Neutrophil (primary cell): ENCODE results near the gene ZNF837.

Source experiments
- H3K27ac ChIP-seq: fragments of 200-600 bp; sonication (generic); 2 replicates; pipeline ENCODE4 v1.5.1; 2016; ENCODE audit warnings: mild to moderate bottlenecking, moderate library complexity
- H3K27me3 ChIP-seq: fragments of 200-600 bp; sonication (generic); 2 replicates; pipeline ENCODE4 v1.6.0; 2016; ENCODE audit warnings: mild to moderate bottlenecking
- H3K36me3 ChIP-seq: fragments of 200-600 bp; sonication (generic); 2 replicates; pipeline ENCODE4 v1.5.1; 2017
- H3K4me1 ChIP-seq, 2 experiments: fragments of 200-600 bp in 1 of 2; sonication (generic) in 1 of 2; 1 replicate in 1 of 2; 2 replicates in 1 of 2; pipeline versions ENCODE4 v1.5.1 to v1.6.1; 2013 to 2016; ENCODE audit warnings: low read depth in 1 of 2, low read length in 1 of 2, mild to moderate bottlenecking in 1 of 2, moderate library complexity in 1 of 2; ENCODE audit not compliant: control insufficient read depth in 1 of 2, insufficient read depth in 1 of 2
- H3K4me3 ChIP-seq, 2 experiments: fragments of 200-600 bp in 1 of 2; sonication (generic) in 1 of 2; 1 replicate in 1 of 2; 2 replicates in 1 of 2; pipeline ENCODE4 v1.5.1; 2013 to 2016; ENCODE audit warnings: low read depth in 1 of 2, low read length in 1 of 2, mild to moderate bottlenecking in 1 of 2, moderate library complexity in 1 of 2
- H3K9me3 ChIP-seq: fragments of 200-600 bp; sonication (generic); 2 replicates; pipeline ENCODE4 v1.5.1; 2016
- CTCF ChIP-seq: fragments of 200-600 bp; sonication (generic); IDR thresholded peaks from 2 replicates; pipeline ENCODE4 v1.5.1; 2016; ENCODE audit warnings: antibody characterized with exemption

ZNF837 gene

GRCh38 chr19:58326914-58327726 lies 53.7 kb downstream of the ZNF837 start, which contains the start of gene ZSCAN22:
ZSCAN22 (plus strand) TSS chr19:58326994; CDS start chr19:58334803, 7,809 bp downstream.
- Histone ChIP-seq H3K27ac (peak within 1 kb of the TSS; percentile 75), H3K36me3 (no peaks in the 10 kb centered on the region), H3K4me1 (peaks cover 17 to 21% of the 10 kb centered on the region in 2 experiments), H3K4me3 (peak within 1 kb of the TSS; percentile 78 to 94), H3K9me3 (no peaks in the 10 kb centered on the region), H3K27me3 (no peaks in the 10 kb centered on the region)
- no peak for TF ChIP-seq CTCF

DNA sequence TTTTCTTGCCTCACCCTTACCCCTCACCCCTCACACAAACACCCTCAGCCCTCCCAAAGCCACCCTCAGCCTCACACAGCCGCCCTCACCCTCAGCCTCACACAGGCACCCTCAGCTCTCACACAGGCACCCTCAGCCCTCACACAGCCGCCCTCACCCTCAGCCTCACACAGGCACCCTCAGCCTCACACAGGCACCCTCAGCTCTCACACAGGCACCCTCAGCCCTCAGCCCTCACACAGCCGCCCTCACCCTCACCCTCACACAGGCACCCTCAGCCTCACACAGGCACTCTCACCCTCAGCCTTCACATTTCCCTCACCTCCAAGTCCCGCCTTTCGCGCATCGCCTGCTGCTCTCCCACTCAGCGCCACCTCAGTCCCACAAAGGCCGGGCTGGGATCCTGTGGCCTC lies 54.3 kb downstream of the ZNF837 start:
- H3K4me3 ChIP-seq: peak overlapping the region; percentile 78 to 94
- no peak for TF ChIP-seq CTCF
- peaks cover 17 to 21% of the 10 kb centered on the region in 2 experiments for H3K4me1 ChIP-seq
- no peaks in the 10 kb centered on the region for H3K27me3 ChIP-seq
- peak overlapping the region; percentile 75 for H3K27ac ChIP-seq
- no peaks in the 10 kb centered on the region for H3K36me3 ChIP-seq
- no peaks in the 10 kb centered on the region for H3K9me3 ChIP-seq

DNA sequence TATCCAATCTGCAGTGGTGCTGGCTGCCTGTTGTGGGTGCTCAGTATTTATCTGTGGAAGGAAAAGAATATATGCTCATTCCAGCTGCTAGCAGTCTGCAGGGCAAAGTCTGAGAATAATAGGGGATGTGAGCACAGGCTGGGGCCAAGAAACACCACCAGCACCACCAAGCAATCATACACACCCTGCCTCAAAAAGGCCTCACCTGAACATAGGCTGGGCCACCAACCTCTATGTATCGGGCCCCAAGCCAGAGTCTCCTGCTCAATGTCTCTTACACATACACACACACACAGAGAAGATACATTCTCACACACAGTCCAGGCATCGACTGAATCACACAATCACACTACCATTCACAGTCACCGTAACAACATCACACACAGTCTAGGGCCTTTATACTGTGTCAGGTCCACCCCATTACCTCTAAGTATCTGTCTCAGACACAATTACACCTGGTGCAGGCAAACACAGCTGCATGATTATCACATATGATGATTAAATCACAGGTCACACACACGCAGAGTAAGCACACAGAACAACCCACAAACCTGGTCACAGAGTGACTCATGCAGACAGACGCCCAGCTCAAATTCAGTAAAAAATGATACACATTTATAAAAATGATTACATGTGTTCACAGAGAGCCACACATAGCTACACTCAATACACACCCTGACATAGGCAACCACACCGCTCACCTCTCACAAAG lies 55.4 kb downstream of the ZNF837 start:
- Histone ChIP-seq H3K27ac (no peak overlapping the region), H3K27me3 (no peaks in the 10 kb centered on the region), H3K9me3 (no peaks in the 10 kb centered on the region), H3K36me3 (no peaks in the 10 kb centered on the region), H3K4me3 (no peak overlapping the region), H3K4me1 (peaks cover 17 to 21% of the 10 kb centered on the region in 2 experiments)
- no peak for TF ChIP-seq CTCF

- H3K27ac ChIP-seq: no peak overlapping the region
- peaks cover 10% of the 10 kb centered on the region for H3K36me3 ChIP-seq
- H3K4me3 ChIP-seq: no peak overlapping the region
- no peak for TF ChIP-seq CTCF
- H3K4me1 ChIP-seq: no peaks in the 10 kb centered on the region
- no peaks in the 10 kb centered on the region for H3K27me3 ChIP-seq
- no peaks in the 10 kb centered on the region for H3K9me3 ChIP-seq
These were observed 61.6 kb downstream of the ZNF837 start for GRCh38 chr19:58319241-58319640.

DNA sequence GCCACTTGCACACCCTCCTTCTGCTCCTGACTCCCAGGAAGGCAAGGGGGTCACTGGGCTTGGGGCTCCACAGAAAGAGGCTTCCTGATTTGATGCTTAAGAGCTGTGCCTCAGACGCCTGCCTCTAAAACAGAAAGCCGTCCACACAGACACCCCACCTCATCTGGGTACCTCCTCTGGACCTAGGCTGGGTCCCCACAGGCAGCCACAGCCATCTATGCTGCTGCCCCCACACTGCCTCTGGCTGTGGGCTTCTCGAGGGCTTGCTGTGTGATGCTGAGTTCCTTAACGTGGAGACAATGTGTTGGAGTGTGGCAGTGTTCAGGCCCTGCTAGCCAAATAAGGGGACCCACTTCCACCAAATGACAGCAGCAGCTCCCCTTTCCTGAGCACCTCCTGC lies 62.5 kb downstream of the ZNF837 start:
- Histone ChIP-seq H3K36me3 (peaks cover 16% of the 10 kb centered on the region), H3K4me3 (no peak overlapping the region), H3K27ac (no peak overlapping the region), H3K9me3 (no peaks in the 10 kb centered on the region), H3K4me1 (no peaks in the 10 kb centered on the region), H3K27me3 (no peaks in the 10 kb centered on the region)
- TF ChIP-seq CTCF: no peak
